Stimulated activated CD8-positive, alpha-beta memory T cell treated with anti-CD3 and anti-CD28 coated beads, Interleukin-15, amount 100 ng/mL, for 1 hour (primary cell): ENCODE results near the gene CRYBA4.

Experiments used
- DNase-seq: peaks from one replicate; pipeline ENCODE4 v3.0.0-alpha.2; 2020; ENCODE audit warnings: low read depth

Gene CRYBA4

DNA sequence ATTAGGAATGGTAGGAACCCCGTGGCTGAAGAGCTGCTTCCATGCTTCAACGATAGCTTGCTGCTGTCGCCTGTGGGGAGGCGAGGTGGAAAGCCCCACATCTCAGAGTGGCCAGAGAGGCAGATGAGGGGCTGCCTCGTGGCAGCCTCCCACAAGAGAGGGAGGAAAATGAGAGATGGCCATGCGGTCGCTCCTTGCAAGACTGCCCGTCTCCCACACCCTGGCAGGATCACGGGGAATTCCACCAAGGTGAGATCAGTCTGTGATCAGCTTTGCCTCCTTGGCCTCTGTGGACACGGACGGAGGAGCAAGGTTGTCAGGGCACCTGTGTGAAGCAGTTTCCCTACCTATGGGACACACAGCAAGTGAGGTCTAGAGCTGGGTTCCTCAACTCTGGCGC is 3.0 kb downstream of the CRYBA4 start:
- DNase-seq, result no peak

DNA sequence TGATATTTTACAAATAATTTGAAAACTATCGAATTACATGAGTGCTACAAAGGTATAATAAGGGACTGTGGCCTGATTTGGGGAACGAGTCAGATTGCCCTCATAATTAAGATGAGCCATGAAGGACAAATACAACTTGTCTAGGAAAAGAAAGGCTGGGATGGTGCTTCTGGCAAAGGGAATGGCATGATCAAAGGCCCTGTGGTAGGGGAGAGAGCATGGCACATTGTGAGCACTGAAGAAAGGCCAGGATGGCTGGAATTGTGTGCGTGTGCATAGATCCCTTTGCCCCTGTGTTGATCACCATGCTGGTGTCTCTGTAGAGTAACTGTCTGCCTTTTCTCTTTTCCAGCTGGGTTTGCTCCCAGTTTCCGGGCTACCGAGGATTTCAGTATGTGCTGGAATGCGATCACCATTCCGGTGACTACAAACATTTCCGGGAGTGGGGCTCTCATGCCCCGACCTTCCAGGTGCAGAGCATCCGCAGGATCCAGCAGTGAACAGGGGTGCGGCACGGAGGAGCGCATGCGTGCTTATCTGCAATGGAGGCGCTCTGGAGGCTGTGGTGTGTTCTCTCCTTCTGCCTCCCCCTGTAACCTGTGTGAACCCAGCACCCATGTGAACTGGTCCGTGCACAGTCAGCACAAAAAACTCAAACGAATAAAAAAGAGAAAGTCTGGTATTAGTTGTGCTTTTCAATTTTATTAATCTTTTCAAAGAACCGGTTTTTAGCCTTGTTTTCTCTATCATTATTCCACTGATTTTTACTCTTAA is 8.4 kb downstream of the CRYBA4 start:
- DNase-seq, result no peak

DNA sequence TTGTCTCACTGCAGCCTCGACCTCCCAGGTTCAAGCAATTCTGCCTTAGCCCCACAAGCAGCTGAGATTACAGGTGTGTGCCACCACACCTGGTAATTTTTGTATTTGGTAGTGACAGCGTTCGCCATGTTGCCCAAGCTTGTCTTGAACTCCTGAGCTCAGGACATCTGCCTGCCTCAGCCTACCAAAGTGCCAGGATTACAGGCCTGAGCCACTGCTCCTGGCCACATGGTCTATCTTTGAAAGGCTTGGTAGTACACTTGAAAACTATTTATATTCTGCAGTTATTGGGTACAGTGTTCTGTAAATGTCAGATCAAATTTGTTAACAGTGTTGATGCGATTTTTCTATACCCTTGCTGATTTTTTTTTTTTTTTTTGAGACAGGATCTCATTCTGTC is 9.5 kb downstream of the CRYBA4 start:
- no peak for DNase-seq

DNA sequence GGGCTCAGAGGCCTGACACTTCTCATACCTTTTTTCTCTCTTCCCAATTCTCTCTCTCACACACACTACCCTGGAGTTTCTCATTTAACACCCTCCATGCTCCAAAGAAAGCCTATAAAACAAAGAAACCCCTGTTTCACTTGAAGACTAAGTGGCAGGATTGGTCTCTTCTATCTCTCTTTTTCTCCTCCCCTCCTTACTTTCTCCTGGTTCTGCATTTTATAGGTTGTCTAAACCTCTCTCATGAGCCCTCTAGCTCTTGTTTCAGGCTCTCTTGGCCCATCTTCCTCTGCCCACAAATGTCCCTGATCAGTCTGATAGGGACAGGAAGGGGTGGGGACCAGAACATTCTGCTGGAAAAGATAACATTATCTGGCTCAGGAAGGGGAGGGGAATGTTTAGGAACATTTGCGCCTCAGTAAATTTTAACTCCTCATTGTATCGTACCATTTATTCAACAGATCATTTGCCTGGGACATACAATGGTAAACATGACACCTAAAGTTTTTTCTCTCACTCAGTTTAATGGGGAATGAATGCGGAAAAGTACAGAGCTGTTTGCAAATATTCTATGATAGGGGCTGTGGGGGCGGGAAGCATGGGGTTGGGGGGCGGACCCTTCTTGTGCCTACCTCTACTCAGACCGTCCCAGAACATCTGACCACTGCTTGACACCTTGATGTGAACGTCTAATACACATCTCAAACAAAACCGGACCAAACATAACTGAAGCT is 10.8 kb downstream of the CRYBA4 start:
- DNase-seq, result no peak

DNA sequence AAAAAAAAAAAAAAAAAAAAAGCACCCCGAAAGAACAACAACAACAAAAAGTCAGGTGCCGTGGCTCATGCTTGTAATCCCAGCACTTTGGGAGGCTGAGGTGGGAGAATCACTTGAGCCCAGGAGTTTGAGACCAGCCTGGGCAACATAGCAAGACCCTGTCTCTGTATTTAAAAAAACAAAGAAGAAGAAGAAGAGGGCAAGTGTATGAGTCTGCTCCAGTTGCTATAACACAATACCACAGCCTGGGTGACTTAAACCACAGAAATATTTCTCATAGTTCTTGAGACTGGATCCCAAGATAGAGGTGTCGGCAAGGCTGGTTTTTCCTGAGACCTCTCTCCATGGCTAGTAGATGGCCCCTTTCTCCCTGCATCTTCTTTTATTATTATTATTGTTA is 12.4 kb downstream of the CRYBA4 start:
- no peak for DNase-seq

DNA sequence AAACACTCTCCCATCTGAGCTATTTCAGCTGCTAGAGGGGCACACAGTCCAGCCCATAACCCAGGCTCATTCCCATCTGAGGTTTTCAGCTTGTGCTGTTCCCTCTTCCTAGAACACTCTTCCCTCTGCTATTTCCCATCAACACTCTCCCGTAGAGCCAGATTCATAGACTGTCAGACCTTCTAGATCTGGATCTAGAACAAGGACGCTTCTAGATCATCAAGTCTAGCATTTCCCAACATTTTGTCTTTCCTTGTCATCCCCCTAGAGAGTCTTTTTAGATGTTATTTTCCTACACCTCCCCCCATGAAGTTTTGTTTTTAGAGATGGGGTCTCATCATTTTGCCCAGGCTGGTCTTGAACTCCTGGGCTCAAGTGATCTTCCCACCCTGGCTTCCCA is 13.4 kb downstream of the CRYBA4 start:
- DNase-seq, result no peak

DNA sequence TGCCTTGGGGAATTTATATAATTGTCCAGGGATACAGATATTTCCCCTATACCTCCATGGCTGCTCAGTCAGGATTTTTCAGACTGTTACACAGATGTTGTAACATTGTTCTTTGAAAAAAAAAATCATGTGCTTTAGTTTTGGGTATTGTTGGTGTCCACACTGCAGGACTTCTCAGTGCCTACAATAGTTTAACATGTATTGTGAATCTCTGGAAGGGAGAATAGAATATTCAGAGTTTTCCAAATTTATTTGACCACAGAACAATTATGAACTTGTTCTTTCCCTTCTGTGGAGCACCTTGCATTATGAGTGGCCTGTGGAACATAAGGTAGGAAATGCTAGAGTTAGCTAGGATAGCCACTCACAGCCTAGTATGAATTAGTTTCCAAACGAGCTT is 14.5 kb downstream of the CRYBA4 start:
- no peak for DNase-seq

DNA sequence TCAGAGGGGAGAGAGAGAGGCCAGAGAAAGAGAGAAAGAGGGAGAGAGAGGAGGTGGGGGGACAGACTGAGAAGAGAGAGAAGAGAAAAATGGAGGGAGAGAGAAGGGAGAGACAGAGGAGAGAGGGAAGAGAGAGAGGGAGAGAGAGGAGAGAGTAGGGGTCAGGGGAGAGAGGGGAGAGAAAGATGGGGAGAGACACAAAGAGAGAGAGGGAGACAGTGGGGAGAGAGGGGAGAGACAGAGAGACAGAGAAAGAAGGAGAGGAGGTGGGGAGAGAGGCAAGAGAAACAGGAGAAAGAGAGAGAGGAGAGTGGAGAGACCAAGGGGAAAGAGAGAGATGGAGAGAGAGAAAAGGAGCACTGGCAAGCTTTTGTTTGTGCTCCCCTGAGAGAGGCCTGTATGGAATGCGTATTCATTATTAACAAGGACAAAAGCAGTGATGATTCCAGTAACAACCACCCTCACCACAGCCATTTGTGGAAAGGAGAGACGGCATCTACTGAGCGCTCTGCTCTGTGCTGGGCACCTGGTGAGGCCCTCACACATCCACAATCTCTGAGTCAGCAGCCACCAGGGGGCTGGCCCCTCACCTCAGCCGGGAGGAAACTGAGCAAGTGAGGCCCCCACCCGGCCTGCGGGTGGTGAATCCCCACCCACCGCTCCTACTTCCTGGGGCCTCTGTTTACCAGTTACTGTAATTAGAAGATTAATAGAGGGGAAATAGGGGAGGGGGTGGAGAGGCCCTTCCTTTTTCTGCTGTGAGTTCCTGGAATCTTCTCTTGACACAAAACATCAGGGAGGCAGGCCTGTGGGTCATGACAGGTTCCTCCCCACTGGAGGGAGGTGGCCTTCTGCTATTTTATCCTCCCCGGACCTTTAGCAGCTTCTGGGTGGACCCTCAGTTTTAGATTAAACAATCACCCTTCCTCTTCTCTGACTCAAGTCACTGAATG is 21.0 kb downstream of the CRYBA4 start:
- peak; percentile 56 for DNase-seq

DNA sequence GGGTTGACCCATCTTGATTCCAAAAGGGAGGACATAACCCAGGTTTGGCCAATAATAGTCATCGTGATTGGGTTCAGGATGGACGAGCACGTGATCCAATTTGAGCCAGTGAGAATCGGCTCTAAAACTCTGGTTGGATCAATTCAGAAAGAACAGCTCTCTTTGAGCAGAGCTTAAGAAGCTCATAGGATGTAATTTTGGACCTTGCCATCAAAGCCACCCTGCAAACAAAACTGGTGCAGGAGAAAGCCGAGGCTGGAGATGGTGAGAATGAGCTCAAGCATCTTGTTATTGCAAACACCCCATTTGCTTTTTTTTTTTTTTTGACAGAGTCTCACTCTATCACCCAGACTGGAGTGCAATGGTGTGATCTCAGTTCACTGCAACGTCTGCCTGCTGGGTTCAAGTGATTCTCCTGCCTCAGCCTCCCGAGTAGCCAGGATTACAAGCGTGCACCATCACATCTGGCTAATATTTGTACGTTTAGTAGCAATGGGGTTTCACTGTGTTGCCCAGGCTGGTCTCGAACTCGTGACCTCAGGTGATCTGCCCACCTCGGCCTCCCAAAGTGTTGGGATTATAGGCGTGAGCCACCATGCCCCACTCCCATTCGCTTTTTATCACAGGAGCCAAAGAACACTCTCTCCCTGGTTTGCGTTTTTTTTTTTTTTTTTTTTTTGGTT is 21.8 kb downstream of the CRYBA4 start:
- no peak for DNase-seq

DNA sequence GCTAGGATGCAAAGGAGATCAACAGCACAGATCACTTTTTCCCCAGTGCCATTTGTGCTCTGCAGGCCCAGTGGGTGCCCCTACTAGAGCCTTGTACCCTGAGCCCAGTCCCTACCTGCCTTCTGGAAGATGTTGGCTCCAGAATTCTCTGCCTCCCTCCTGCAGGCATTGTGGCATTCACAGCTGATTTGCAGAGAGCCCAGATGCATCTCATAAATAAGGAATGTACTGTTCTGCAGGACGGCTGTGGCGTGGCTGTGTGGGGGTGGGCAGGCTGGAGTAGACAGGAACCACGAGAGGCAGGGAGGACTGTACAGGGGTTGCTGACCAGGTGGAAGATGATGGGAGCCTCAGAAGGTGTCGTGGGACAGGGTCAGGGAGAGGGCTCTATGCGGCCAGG is 24.4 kb downstream of the CRYBA4 start:
- no peak for DNase-seq

DNA sequence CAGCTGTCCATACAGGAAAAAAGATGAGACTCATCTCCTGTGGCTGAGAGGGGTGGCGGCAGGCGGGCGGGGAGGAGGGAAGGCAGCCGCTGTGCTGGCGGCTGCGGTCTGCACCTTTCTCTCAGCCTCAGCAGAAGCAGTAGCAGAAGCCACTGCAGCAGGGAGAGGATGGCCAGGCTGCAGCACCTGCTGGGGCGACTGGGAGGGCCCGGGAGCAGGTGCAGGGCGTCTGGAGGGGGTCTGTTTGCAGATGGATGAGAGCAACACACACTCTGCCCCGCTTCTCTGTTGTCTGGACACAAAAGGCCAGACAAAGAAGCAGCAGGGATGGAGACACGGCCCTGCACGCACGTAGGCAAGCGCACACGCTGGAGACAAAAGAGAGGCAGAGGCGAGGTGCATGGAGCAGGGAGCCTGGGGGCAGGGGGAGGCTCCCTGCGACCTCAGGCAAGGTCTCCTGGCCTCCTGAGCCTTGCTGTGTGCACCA is 26.3 kb downstream of the CRYBA4 start:
- DNase-seq, result no peak

DNA sequence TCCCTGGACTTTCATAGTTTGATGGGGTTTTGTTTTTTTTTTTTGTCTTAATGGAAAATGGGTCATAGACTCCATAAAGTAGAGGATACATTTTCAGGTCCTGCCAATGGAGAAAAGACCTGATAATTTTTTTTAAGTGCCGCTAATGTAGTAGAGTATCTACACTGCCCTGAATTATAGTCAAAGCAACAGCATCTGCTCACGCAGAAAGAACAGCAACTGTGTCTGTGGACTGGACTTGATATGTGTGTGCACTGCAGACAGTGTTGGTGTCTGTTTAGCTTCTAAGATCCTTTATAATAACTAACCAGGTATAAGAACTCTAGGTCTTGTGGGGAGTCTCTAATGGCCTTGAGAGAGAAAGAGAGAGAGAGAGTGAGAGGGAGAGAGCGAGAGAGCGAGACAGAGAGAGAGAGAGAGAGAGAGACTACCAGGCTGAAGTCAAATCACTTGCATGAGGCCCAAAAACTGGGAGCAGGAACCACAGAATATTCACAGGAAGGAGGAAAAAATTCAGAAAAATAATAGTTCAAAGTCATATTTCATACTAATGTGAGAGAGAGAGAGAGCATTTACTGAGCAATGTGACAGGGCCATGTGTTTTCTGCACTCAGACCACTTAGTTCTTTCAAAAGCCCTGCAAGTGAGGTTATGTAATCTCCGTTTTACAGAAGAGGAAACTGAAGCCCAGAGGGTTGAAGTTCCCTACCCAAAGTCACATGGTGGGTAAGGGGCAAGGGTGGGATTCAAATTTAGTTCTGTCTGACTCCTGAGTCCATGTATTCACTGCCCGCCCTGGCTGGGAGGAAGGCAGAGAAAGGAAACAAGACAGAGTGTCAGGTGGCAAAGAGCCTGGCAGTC is 27.0 kb downstream of the CRYBA4 start:
- no peak for DNase-seq

DNA sequence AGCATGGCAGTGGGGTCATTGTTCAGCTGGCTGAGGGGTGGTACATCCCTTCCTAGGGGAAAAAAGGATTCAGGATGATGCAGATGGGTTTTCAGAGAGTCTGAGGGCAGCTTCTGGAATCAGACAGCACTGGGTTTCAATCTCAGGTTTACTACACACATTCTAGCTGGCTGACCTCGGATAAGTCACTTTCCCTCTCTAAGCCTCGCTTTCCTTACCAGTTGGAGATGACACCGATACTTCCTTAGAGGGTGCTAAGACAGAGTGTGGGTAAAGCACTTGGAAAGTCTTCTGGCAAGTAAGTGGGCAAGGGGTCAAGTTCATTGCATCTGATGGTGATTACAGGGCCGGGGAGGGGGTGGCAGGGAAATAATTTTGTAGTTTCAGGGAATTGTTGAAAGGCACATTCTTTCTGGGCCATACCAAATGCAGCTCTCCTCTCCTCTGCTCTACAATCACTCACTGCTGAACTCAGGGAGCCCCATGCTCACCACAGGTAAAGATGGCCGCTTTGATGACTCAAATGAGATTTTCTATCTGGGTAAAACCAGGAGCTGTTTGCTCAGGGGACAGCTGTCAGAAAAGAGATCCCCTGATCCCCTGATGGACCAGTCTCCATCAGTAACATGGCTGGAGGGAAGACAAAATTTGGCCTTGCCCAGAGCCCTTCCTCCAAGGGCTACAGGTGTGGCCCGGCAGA is 29.1 kb downstream of the CRYBA4 start:
- DNase-seq, result no peak

DNA sequence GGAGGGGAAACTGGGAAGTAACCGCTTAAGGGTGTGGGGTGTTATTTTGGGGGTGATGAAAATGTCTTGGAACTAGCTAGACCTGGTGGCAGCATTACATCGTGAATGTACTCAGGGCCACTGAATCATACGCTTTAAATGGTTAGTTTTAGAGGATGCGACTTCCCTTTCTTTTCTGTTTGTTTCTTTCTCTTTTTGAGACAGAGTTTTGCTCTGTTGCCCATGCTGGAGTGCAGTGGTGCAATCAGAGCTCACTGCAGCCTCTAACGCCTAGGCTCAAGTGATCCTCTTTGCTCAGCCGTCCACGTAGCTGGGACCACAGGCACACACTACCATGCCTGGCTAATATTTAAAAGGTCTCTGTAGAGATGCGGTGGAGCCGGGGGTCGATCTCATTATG is 30.1 kb downstream of the CRYBA4 start:
- no peak for DNase-seq

DNA sequence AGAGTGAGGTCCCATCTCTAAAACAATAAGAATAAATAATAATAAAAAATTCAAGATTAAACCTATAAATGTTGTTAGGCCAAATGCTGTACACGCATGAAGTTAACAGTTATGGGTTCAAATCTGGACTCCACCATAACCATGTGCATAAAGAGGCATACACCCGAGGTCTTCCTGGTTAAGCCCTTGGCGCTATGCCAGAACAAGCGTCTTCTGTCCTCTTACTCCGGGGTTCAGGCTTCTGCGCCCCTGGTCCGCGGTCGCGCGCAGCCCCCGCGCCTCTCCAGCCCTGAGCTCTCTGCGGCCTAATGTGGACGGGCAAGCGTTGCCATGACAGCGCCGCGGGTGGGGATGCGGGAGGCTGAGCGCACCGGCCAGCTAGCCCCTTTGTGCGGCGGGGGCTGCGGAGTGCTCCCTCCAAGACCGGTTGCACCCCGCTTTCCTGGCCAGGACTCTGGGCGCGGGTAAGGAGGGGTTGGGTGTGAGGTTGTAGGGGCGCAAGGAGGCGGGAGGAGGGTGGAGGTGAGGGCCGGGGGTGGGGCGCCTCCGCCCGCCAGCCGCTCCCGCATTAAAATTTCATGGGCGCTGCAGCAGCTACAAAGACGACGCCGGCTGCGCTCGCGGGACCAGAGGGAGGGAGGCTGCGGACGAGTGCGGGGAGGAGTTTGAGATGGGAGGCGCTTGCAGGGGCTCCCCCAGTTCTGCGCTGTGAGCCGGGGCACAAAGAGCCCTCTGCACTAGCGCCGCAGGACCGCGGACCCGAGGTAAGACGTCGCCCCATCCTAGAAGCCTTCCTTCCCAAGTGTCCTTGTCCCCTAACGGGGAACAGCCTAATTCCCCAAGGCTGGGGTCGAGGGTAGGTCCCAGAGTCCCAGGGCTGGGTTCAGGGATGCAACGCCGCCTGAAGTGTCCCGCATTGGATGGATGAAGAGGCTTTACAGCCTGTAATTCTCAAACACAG is 35.4 kb downstream of the CRYBA4 start, which contains the start of gene MIAT:
TSS of gene MIAT (plus strand) at position 698 of the 961 bp plus-strand sequence.
- peak; percentile 57 for DNase-seq

DNA sequence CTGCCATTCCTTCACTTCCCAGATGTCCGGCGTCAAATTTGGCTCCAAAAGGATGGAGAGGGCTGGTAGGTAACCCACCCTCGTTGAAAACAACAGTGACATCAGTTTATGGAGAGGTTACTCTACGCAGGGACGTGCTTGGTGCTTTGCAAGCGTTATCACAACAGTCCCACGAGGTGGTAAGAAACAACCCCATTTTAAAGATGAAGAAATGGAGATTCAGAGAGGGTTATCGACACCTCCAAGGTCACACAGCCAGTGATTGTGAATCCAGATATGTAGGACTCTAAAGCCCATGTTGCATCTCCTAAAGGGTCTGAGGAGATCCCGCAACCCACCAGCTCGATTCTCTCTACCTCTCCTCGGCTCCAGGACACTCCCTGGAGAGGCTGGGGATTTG is 36.4 kb downstream of the CRYBA4 start:
- no peak for DNase-seq

DNA sequence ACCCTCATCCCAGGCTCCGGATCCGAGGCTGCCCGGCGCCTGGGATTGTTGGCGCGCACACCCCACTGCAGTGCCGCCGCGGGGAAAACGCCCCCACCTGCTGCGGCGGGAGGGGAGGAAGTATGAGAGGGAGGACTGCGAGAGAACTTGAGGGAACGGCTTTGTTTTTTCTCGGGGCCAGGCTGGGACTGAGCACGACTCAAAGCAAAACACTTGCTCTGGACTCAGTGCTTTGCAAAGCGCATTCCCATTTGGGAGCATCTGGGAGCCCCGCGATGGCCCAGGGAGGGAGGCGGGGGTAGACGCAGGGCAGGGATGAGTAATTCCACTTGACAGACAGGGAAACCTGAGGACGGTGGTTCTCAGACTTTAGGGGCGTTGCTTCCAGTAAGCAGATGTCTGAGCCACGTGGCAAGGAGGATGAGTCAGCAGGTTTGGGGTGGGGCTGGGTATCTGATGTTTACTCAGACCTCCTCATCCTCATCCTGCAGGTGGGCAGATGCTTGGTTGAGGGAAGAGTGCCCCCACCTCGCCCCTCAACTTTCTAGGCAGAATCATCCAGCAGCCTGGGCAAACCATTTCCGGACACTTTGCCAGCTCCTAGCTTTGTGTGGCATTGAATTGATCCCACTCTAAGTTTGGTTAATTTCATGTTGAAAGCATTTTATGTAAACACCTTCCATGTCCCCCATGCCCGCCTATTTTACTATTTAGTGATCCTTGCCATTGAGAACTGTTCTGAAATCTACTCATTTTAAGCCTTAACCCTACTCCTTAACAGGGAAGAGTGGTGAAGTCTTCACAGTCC is 37.1 kb downstream of the CRYBA4 start:
- peak; percentile 62 for DNase-seq

DNA sequence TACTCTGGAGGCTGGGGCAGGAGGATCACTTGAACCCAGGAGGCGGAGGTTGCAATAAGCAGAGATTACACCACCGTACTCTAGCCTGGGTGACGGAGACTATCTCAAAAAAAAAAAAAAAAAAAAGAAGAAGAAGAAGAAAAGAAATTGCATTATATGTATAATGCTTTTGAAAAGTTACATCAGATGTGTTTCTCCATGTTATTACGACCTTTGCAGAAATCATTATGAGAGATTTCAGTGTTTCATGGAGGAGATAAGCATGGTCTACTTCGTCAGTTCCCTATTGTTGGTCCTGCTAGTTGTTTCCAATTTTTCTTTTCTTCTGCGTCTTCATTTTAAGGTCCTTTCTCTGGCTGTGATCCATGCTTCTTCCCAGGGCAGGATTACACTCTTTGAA is 38.6 kb downstream of the CRYBA4 start:
- DNase-seq, result no peak
